K562 (cell line): ENCODE data around the gene HGFAC. TPM values are rescaled to one million over a fixed set of nuclear protein-coding genes. Genes with fewer than 3 reads are reported as not detected.
"Not testable (repeated sequence)": the region's sequence is repeated elsewhere in the genome, so short reads cannot be mapped to it uniquely, and the experiment has no call there.

ENCODE experiments used
- ATAC-seq: fragments of 200-7000 bp; cut with Tn5 transposase; 3 replicates; pipeline ENCODE4 v1.9.1; 2020; ENCODE audit warnings: moderate library complexity
- BruUV-seq: library from RNA; stranded (reverse); fragments of 400-500 nt; replicated peaks from 2 replicates; lab custom pipeline; 2021; lab: Mats Ljungman, UMichigan
- CTCF ChIA-PET: fragments of 300-600 bp; formaldehyde crosslinking; extraction: SDS; loops from one replicate; lab custom pipeline; 2021; ENCODE audit warnings: low intra/inter-chr PET ratio; lab: Yijun Ruan, JAX
- POLR2A ChIA-PET: fragments of 300-600, 350-650 bp; sonication (Branson Sonifier 250); formaldehyde crosslinking; extraction: SDS; loops from one replicate; lab custom pipeline; 2021; ENCODE audit warnings: antibody characterized with exemption, inconsistent platforms; lab: Yijun Ruan, JAX
- DNase-seq, 4 experiments: peaks; one replicate each; pipeline versions ENCODE4 v3.0.0 to v3.0.0-alpha.2; 2011 to 2018; ENCODE audit warnings: low spot score in 3 of 4, mixed read lengths in 3 of 4; ENCODE audit errors: extremely low read depth in 1 of 4
- FAIRE-seq: peaks from 2 replicates; lab custom pipeline; 2011; peaks lifted over from hg19 to GRCh38; lab: Jason Lieb, UNC
- H2AFZ ChIP-seq: 2 replicates; pipeline ENCODE4 v1.6.0; 2011; ENCODE audit warnings: low read depth, low read length, control low read depth, inconsistent platforms
- H3K27ac ChIP-seq: fragments of 200-600 bp; 3 replicates; pipeline ENCODE4 v1.8.0; 2011; ENCODE audit warnings: low read depth, mild to moderate bottlenecking, control low read depth, inconsistent platforms, low read length, moderate library complexity, mixed read lengths; ENCODE audit errors: extremely low read depth
- H3K27me3 ChIP-seq, 2 experiments: fragments of 300-600 bp in 1 of 2; 2 replicates in 1 of 2; 3 replicates in 1 of 2; pipeline versions ENCODE4 v1.6.0 to v1.8.0; 2011; ENCODE audit warnings: inconsistent platforms in 2 of 2, low read length in 2 of 2, mild to moderate bottlenecking in 1 of 2, mixed read lengths in 1 of 2, moderate library complexity in 1 of 2; ENCODE audit not compliant: control insufficient read depth in 2 of 2, insufficient read depth in 2 of 2
- H3K36me3 ChIP-seq: fragments of 300-600 bp; 3 replicates; pipeline ENCODE4 v1.8.0; 2011; ENCODE audit warnings: mild to moderate bottlenecking, low read length, inconsistent platforms; ENCODE audit not compliant: control insufficient read depth, insufficient read depth
- H3K4me1 ChIP-seq, 2 experiments: fragments of 200-600 bp in 1 of 2; replicated peaks in 1 of 2; 2 replicates in 1 of 2; 3 replicates in 1 of 2; pipeline versions ENCODE4 v1.5.1 to v1.8.0; 2011; ENCODE audit warnings: inconsistent platforms in 2 of 2, low read length in 2 of 2, mild to moderate bottlenecking in 1 of 2, mixed read lengths in 1 of 2, moderate library complexity in 1 of 2; ENCODE audit not compliant: control insufficient read depth in 2 of 2, insufficient read depth in 2 of 2
- H3K4me2 ChIP-seq: 2 replicates; pipeline ENCODE4 v1.6.1; 2011; ENCODE audit warnings: low read length, control low read depth, inconsistent platforms, mixed read lengths; ENCODE audit not compliant: insufficient read depth
- H3K4me3 ChIP-seq: fragments of 200-600 bp; sonication (generic), shearing (Covaris generic); 2 replicates; pipeline ENCODE4 v1.5.1; 2016; ENCODE audit warnings: control low read depth, inconsistent platforms
- H3K79me2 ChIP-seq: fragments of 200-600 bp; 3 replicates; pipeline ENCODE4 v1.8.0; 2011; ENCODE audit warnings: low read length, inconsistent platforms; ENCODE audit not compliant: control insufficient read depth, insufficient read depth
- H3K9ac ChIP-seq, 2 experiments: 2 replicates each; pipeline versions ENCODE4 v1.6.0 to v1.6.1; 2011; ENCODE audit warnings: low read depth in 2 of 2, low read length in 2 of 2, control low read depth in 1 of 2, inconsistent platforms in 1 of 2, mild to moderate bottlenecking in 1 of 2, mixed read lengths in 1 of 2; ENCODE audit not compliant: insufficient read depth in 1 of 2
- H3K9me1 ChIP-seq: one replicate; pipeline ENCODE4 v1.6.0; 2011; ENCODE audit warnings: inconsistent platforms, mild to moderate bottlenecking, low read length, moderate library complexity; ENCODE audit not compliant: control insufficient read depth, insufficient read depth
- H3K9me3 ChIP-seq: replicated peaks from 2 replicates; pipeline ENCODE4 v1.5.1; 2011; ENCODE audit warnings: low read depth, low read length, inconsistent platforms; ENCODE audit not compliant: control insufficient read depth, insufficient read depth
- H4K20me1 ChIP-seq: replicated peaks from 2 replicates; pipeline ENCODE4 v1.6.1; 2011; ENCODE audit warnings: low read length, inconsistent platforms, mixed read lengths; ENCODE audit not compliant: control insufficient read depth, insufficient read depth
- EP400 ChIP-seq: fragments of 450-650 bp; IDR thresholded peaks from 2 replicates; pipeline ENCODE4 v1.6.1; 2017; ENCODE audit warnings: antibody characterized with exemption, mild to moderate bottlenecking, moderate library complexity
- HIVEP1 ChIP-seq: fragments of 250-450 bp; sonication (Bioruptor Pico); IDR thresholded peaks from 2 replicates; pipeline ENCODE4 v1.4.0; 2020; ENCODE audit warnings: mild to moderate bottlenecking
- HLTF ChIP-seq: fragments of 450-650 bp; IDR thresholded peaks from 2 replicates; pipeline ENCODE4 v1.6.1; 2016
- WGBS: fragments of 100-300 bp; shearing (Covaris generic); methylation state at CpG from one replicate; pipeline ENCODE4 v1.1.6; 2016; ENCODE audit warnings: low coverage, mixed read lengths; ENCODE audit not compliant: insufficient coverage; ENCODE audit errors: missing lambda C conversion rate; 5-methylcytosine and 5-hydroxymethylcytosine counted together
- in situ Hi-C: fragments of 300-500 bp; cut with MboI; formaldehyde crosslinking; loops from 4 replicates; pipeline ENCODE4 v1.15.0; 2018; ENCODE audit warnings: inconsistent platforms, mixed read lengths
- intact Hi-C: fragments of 100-400 bp; cut with micrococcal nuclease; formaldehyde crosslinking; loops from 2 replicates; pipeline ENCODE4 v1.14.2; 2022
- polyA plus RNA-seq, 8 experiments: library from polyadenylated mRNA; depleted of rRNA in 4 of 8; stranded (reverse) in 5 of 8; unstranded in 3 of 8; fragments of >200 nt; fragmentation: Nextera tagmentation in 2 of 8; fragmentation: Illumina TruSeq in 1 of 8; extraction: Ambion mirVana in 2 of 8; extraction: Trizol in 1 of 8; gene quantifications; 2 replicates each; pipeline versions ENCODE4 v1.2.1 to v1.2.3, GENCODE V29; 2011 to 2014; ENCODE audit warnings: inconsistent platforms in 1 of 8, missing spikeins in 1 of 8
- total RNA-seq, 7 experiments: library from RNA; depleted of rRNA in 6 of 7; stranded (reverse); fragments of >200 nt in 6 of 7; fragmentation: Illumina TruSeq in 2 of 7; extraction: Trizol in 2 of 7; gene quantifications; 2 replicates each; pipeline versions ENCODE4 v1.2.1 to v1.2.3, GENCODE V29; 2011 to 2021; ENCODE audit warnings: low replicate concordance in 1 of 7
- TF ChIP-seq, protein P1 (sequence below): fragments of 150-350 bp; IDR thresholded peaks from 2 replicates; pipeline ENCODE4 v1.6.1; 2014; ENCODE audit warnings: low read depth, mild to moderate bottlenecking, low read length, borderline replicate concordance
- TF ChIP-seq, protein P2 (sequence below): IDR thresholded peaks from 2 replicates; pipeline ENCODE4 v1.6.1; 2011; ENCODE audit warnings: borderline replicate concordance, low read depth, mild to moderate bottlenecking, moderate library complexity, low read length; ENCODE audit not compliant: insufficient read depth, poor library complexity, severe bottlenecking
- TF ChIP-seq, protein P3 (sequence below): fragments of 450-650 bp; formaldehyde crosslinking; IDR thresholded peaks from 2 replicates; pipeline ENCODE4 v1.4.0; 2020; ENCODE audit warnings: mild to moderate bottlenecking

Gene HGFAC
- total and polyA plus RNA-seq, 9 of the 15 experiments (the other 6 are each of a cell fraction or from before 2014, with no cell fraction given): 0.13 TPM; not detected in 8

DNA sequence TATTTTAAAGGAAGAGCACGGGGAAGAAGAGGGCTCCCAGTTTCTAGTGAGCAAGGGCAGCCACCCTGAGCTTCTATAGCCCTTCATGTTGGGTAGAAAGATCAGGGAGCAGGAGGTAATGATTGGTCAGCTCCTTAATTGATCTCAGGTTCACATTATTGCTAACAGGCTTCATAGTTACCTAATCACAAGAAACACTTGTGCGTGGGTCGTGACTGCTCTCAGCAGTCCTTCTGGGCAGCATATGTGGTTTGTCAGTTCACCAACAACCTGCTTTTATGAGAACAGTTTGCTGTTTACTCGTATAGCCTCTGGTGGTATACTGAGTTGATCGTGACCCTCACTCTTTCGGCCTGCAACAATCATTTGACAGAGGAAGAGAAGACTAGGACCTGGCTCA, 16.6 kb downstream of the HGFAC start:
- POLR2A ChIA-PET: no interaction called here
- Histone ChIP-seq H3K27me3 (peaks cover 12 to 40% of the 10 kb centered on the region in 2 experiments; a peak in 3 of 5 replicates), H3K9ac (no peak overlapping the region), H3K4me1 (peaks cover 0 to 9% of the 10 kb centered on the region in 2 experiments; a peak in 2 of 5 replicates), H3K4me2 (no peak overlapping the region), H3K9me3 (no peaks in the 10 kb centered on the region), H3K27ac (no peak overlapping the region), H4K20me1 (no peaks in the 10 kb centered on the region), H3K79me2 (no peaks in the 10 kb centered on the region), H2AFZ (no peak overlapping the region), H3K36me3 (no peaks in the 10 kb centered on the region), H3K4me3 (no peak overlapping the region), H3K9me1 (peaks cover 2% of the 10 kb centered on the region)
- in situ Hi-C loops: no loop called here
- intact Hi-C loops: no loop called here
- CTCF ChIA-PET: no interaction called here
- DNase-seq (no peak), ATAC-seq (no peak), FAIRE-seq (no peak)
- no TSS peak for BruUV-seq
- TF ChIP-seq EP400 (no peak), HIVEP1 (CRISPR knock-in tag) (no peak), HLTF (no peak)
- TF ChIP-seq, protein P1, sequence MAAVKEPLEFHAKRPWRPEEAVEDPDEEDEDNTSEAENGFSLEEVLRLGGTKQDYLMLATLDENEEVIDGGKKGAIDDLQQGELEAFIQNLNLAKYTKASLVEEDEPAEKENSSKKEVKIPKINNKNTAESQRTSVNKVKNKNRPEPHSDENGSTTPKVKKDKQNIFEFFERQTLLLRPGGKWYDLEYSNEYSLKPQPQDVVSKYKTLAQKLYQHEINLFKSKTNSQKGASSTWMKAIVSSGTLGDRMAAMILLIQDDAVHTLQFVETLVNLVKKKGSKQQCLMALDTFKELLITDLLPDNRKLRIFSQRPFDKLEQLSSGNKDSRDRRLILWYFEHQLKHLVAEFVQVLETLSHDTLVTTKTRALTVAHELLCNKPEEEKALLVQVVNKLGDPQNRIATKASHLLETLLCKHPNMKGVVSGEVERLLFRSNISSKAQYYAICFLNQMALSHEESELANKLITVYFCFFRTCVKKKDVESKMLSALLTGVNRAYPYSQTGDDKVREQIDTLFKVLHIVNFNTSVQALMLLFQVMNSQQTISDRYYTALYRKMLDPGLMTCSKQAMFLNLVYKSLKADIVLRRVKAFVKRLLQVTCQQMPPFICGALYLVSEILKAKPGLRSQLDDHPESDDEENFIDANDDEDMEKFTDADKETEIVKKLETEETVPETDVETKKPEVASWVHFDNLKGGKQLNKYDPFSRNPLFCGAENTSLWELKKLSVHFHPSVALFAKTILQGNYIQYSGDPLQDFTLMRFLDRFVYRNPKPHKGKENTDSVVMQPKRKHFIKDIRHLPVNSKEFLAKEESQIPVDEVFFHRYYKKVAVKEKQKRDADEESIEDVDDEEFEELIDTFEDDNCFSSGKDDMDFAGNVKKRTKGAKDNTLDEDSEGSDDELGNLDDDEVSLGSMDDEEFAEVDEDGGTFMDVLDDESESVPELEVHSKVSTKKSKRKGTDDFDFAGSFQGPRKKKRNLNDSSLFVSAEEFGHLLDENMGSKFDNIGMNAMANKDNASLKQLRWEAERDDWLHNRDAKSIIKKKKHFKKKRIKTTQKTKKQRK: no peak
- TF ChIP-seq, protein P2, sequence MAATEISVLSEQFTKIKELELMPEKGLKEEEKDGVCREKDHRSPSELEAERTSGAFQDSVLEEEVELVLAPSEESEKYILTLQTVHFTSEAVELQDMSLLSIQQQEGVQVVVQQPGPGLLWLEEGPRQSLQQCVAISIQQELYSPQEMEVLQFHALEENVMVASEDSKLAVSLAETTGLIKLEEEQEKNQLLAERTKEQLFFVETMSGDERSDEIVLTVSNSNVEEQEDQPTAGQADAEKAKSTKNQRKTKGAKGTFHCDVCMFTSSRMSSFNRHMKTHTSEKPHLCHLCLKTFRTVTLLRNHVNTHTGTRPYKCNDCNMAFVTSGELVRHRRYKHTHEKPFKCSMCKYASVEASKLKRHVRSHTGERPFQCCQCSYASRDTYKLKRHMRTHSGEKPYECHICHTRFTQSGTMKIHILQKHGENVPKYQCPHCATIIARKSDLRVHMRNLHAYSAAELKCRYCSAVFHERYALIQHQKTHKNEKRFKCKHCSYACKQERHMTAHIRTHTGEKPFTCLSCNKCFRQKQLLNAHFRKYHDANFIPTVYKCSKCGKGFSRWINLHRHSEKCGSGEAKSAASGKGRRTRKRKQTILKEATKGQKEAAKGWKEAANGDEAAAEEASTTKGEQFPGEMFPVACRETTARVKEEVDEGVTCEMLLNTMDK: no peak
- TF ChIP-seq, protein P3, sequence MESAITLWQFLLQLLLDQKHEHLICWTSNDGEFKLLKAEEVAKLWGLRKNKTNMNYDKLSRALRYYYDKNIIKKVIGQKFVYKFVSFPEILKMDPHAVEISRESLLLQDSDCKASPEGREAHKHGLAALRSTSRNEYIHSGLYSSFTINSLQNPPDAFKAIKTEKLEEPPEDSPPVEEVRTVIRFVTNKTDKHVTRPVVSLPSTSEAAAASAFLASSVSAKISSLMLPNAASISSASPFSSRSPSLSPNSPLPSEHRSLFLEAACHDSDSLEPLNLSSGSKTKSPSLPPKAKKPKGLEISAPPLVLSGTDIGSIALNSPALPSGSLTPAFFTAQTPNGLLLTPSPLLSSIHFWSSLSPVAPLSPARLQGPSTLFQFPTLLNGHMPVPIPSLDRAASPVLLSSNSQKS (CRISPR knock-in tag): no peak
- under 1% methylated on average over 6 of the region's 6 CpGs for WGBS

DNA sequence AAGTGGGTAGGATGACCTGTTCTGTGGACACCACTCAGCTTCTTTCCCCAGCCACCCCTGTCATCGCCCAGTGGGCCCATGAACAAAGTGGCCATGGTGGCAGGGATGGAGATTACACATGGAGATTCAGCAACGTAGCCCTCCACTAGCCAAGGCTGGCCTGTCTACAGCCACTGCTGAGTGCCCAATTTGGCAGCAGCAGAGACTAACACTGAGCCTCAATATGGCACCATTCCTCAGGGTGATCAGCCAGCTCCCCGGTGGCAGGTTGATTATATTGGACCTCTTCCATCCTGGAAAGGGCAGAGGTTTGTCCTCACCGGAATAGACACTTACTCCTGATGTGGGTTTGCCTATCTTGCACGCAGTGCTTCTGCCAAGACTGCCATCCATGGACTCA, 17.4 kb downstream of the HGFAC start:
- H2AFZ ChIP-seq, CTCF ChIA-PET, H3K9me3 ChIP-seq, H3K79me2 ChIP-seq, POLR2A ChIA-PET, H3K27ac ChIP-seq, DNase-seq, H4K20me1 ChIP-seq, ATAC-seq, BruUV-seq, intact Hi-C loops, H3K9me1 ChIP-seq, FAIRE-seq, H3K36me3 ChIP-seq, H3K9ac ChIP-seq, H3K4me2 ChIP-seq, in situ Hi-C loops, H3K4me3 ChIP-seq: not testable (repeated sequence)
- Histone ChIP-seq H3K27me3 (peaks cover 15 to 46% of the 10 kb centered on the region in 2 experiments; a peak in 3 of 5 replicates), H3K4me1 (peaks cover 0 to 15% of the 10 kb centered on the region in 2 experiments; a peak in 2 of 5 replicates)
- WGBS: 0% methylated on average over 5 of the region's 5 CpGs
